Hepatocyte (in vitro differentiated cells): ENCODE results near the gene USP17L25.
"Not testable (repeated sequence)": the region's sequence is repeated elsewhere in the genome, so short reads cannot be mapped to it uniquely, and the experiment has no call there.

Experiments used
- EZH2 ChIP-seq: fragments of 200-600 bp; sonication (generic); IDR thresholded peaks from 2 replicates; pipeline ENCODE4 v1.6.1; 2016; ENCODE audit warnings: antibody characterized with exemption, mild to moderate bottlenecking, borderline replicate concordance
- TF ChIP-seq, protein P1 (sequence below): fragments of 200-600 bp; sonication (generic); IDR thresholded peaks from 2 replicates; pipeline ENCODE4 v1.5.1; 2016; ENCODE audit warnings: antibody characterized with exemption, mild to moderate bottlenecking; ENCODE audit not compliant: poor library complexity

- TF ChIP-seq, protein P1, sequence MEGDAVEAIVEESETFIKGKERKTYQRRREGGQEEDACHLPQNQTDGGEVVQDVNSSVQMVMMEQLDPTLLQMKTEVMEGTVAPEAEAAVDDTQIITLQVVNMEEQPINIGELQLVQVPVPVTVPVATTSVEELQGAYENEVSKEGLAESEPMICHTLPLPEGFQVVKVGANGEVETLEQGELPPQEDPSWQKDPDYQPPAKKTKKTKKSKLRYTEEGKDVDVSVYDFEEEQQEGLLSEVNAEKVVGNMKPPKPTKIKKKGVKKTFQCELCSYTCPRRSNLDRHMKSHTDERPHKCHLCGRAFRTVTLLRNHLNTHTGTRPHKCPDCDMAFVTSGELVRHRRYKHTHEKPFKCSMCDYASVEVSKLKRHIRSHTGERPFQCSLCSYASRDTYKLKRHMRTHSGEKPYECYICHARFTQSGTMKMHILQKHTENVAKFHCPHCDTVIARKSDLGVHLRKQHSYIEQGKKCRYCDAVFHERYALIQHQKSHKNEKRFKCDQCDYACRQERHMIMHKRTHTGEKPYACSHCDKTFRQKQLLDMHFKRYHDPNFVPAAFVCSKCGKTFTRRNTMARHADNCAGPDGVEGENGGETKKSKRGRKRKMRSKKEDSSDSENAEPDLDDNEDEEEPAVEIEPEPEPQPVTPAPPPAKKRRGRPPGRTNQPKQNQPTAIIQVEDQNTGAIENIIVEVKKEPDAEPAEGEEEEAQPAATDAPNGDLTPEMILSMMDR, result not testable (repeated sequence)
- TF ChIP-seq EZH2, result not testable (repeated sequence)
Observed at GRCh38 chr4:9324865-9325264, 4.8 kb upstream of the USP17L25 start, which contains the start of gene USP17L24.
